Measurements from ENCODE around the gene ASRGL1.

Gene ASRGL1

GRCh38 chr11:62395885-62396551 is 58.8 kb downstream of the ASRGL1 start:
- H3K27ac ChIP-seq, result no peak overlapping the region
- TF ChIP-seq ZFX (IDR thresholded peaks at IDR 0.05; ENCODE audit: borderline replicate concordance), result no peak
- TF ChIP-seq, protein P1, sequence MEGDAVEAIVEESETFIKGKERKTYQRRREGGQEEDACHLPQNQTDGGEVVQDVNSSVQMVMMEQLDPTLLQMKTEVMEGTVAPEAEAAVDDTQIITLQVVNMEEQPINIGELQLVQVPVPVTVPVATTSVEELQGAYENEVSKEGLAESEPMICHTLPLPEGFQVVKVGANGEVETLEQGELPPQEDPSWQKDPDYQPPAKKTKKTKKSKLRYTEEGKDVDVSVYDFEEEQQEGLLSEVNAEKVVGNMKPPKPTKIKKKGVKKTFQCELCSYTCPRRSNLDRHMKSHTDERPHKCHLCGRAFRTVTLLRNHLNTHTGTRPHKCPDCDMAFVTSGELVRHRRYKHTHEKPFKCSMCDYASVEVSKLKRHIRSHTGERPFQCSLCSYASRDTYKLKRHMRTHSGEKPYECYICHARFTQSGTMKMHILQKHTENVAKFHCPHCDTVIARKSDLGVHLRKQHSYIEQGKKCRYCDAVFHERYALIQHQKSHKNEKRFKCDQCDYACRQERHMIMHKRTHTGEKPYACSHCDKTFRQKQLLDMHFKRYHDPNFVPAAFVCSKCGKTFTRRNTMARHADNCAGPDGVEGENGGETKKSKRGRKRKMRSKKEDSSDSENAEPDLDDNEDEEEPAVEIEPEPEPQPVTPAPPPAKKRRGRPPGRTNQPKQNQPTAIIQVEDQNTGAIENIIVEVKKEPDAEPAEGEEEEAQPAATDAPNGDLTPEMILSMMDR (IDR thresholded peaks at IDR 0.05), result no peak

DNA sequence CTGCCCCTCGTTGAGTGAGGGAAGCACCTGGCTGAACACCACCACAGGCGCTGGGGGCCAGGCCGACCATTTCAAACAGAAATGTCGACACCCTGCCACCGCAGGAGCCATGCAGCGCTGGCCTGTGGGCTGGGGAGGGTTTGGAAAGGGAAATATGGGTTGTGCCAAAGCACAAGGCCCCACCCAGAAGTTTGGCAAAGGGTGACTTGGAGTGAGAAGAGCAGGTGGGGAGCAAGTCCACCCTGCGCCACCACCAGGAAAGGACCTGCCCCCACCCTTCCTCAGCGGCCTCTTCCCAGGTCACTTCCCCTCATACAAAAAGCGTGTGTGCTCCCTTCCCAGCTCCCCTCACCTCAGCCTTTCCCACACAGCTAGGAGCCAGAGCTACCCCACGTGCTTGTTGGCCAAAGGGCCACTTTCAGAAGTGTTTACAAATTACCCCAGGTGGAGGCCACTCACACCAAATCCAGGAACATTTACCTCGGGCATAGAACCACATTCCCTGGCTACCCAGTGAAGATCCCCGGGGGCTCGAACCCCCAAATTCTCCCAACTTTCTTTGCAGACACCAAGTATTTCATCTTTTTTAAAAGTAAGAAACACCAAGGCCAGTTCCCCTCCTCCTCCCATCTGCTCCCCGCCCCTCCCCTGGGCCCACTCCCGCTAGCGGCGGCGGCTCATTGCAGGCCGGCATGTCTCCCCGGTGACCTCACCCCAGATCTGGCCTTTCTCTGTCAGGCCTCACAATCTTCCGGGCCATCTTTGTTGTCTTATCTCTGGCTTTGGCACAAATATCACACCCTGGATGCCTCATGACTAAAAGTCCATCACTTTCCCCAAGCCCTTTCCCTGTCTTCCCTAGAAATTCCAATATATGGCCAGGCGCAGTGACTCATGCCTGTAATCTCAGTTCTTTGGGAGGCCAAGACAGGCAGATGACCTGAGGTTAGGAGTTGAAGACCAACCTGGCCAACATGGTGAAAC is 61.1 kb downstream of the ASRGL1 start:
- TF ChIP-seq, protein P1 (IDR thresholded peaks at IDR 0.05), result no peak
- no peak for TF ChIP-seq ZFX (IDR thresholded peaks at IDR 0.05; ENCODE audit: borderline replicate concordance)

DNA sequence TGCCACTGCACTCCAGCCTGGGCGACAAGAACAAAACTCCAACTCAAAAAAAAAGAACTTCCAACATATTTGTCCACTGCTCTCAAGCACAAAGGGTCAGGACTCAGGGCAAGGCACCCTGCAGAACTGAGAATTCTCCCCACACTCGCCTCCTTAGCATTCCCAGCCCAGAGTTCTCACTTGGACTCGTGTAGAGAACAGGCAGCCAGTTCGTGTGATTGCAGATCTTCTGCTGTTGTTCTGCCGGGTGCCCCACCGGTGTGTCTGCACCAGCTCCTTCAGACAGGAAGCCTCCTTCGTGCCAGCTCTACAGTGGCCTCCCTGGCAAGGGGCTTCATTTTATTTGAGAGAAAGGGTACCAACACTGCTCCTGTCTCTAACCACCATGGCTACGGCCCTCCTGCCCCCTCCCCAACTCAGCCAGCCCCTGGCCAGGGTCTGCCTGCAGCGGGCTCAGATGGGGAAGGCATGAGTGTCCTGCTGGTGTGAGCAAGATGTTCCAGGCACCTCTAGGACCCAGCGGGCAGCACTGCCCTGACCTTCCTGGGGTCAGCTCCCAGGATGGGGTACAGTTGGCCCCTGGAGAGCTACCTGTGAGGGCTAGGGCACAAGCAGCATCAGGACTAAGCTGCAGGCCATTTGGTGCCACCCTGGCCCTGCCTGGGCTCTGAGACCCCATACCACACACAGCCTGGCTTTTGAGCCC is 62.1 kb downstream of the ASRGL1 start:
- no peak overlapping the region for H3K27ac ChIP-seq
- no peak for TF ChIP-seq ZFX (IDR thresholded peaks at IDR 0.05; ENCODE audit: borderline replicate concordance)
- TF ChIP-seq, protein P1 (IDR thresholded peaks at IDR 0.05), result no peak

More for the DNA sequence above, 61.1 kb downstream of the ASRGL1 start:
- H3K27ac ChIP-seq, result no peak overlapping the region

DNA sequence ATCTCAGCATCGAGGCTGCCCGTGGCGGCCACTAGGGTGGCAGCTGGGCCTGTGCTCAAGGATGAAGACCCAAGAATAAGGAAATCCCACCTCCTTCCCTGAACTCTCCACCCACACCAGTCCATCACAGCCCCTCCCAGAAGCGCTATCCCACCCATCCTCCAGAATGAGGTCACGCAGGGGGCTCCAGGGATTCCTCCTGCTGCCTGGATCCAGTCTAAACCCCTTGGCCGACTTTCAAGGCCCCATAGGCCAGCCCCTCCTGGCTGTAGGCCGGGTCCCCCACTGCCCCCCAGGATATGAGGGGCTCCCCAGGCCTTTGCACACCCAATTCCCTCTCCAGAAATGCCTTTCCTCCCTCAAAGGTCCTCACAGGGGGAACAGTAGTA is 62.6 kb downstream of the ASRGL1 start:
- H3K27ac ChIP-seq, result no peak overlapping the region

GRCh38 chr11:62400281-62400680 is 63.0 kb downstream of the ASRGL1 start:
- no peak for TF ChIP-seq ZFX (IDR thresholded peaks at IDR 0.05; ENCODE audit: borderline replicate concordance)
- TF ChIP-seq, protein P1 (IDR thresholded peaks at IDR 0.05), result no peak
- H3K27ac ChIP-seq, result no peak overlapping the region

More for the DNA sequence above, 62.6 kb downstream of the ASRGL1 start:
- TF ChIP-seq, protein P1 (IDR thresholded peaks at IDR 0.05), result no peak
- no peak for TF ChIP-seq ZFX (IDR thresholded peaks at IDR 0.05; ENCODE audit: borderline replicate concordance)

DNA sequence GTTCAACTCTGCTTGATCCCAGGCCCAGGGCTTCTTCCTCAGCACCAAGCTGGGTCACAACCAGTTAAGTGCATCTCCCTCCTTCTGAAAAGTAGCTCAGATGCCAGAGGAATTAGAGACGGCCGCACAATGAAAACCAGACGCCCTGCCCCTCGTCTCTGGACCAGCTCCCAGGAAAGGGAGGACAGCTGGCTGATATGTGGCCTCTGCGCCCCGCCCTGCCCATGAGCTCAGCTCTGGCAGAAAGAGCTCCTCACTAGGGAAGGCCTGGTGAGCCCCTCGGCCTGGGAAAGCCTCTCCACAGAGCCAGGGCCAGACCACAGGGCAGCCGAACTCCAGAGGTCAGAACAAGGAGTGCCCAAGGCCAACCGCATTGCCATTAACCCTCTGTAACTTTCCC is 63.5 kb downstream of the ASRGL1 start:
- TF ChIP-seq, protein P1 (IDR thresholded peaks at IDR 0.05), result no peak
- TF ChIP-seq ZFX (IDR thresholded peaks at IDR 0.05; ENCODE audit: borderline replicate concordance), result no peak
- no peak overlapping the region for H3K27ac ChIP-seq

All from 22Rv1 (cell line).